ENCODE measurements around the gene ISG15. TPM values are rescaled to one million over a fixed set of nuclear protein-coding genes. Genes with fewer than 3 reads are reported as not detected.

The ISG15 gene
- total and polyA plus RNA-seq, 7 donors = 49.4 to 357 (median 78.7) TPM

DNA sequence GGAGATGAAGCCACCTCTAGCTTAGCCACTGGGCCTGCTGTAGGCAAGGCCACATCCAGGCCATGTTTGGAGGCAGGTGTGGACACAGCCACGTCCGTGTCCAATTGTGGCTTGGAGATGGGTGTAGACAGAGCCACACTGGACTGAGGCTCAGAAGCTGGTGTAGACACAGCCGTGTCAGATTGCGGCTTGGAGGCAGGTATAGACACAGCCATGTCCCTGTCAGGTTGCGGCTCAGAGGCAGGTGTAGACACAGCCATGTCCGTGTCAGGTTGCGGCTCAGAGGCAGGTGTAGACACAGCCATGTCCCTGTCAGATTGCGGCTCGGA is 33.6 kb upstream of the ISG15 start:
- peaks cover 0 to 16% (median 13%) of the 10 kb centered on the region in 4 donors for H3K4me1 ChIP-seq
- no peaks in the 10 kb centered on the region for H3K36me3 ChIP-seq
- H3K4me3 ChIP-seq = no peak overlapping the region
- TF ChIP-seq, protein P1, sequence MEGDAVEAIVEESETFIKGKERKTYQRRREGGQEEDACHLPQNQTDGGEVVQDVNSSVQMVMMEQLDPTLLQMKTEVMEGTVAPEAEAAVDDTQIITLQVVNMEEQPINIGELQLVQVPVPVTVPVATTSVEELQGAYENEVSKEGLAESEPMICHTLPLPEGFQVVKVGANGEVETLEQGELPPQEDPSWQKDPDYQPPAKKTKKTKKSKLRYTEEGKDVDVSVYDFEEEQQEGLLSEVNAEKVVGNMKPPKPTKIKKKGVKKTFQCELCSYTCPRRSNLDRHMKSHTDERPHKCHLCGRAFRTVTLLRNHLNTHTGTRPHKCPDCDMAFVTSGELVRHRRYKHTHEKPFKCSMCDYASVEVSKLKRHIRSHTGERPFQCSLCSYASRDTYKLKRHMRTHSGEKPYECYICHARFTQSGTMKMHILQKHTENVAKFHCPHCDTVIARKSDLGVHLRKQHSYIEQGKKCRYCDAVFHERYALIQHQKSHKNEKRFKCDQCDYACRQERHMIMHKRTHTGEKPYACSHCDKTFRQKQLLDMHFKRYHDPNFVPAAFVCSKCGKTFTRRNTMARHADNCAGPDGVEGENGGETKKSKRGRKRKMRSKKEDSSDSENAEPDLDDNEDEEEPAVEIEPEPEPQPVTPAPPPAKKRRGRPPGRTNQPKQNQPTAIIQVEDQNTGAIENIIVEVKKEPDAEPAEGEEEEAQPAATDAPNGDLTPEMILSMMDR (IDR thresholded peaks at IDR 0.05) = no peak
- TF ChIP-seq POLR2A (IDR thresholded peaks at IDR 0.05) = no peak
- no peak for TF ChIP-seq POLR2AphosphoS5 (IDR thresholded peaks at IDR 0.05)
- no peak for TF ChIP-seq EP300 (IDR thresholded peaks at IDR 0.05)
- H3K27ac ChIP-seq = no peak overlapping the region
- 84 to 93% methylated on average over 9 of the region's 9 CpGs for WGBS, 2 donors
- H3K27me3 ChIP-seq = peaks cover 4 to 47% (median 20%) of the 10 kb centered on the region in 3 donors
- intact Hi-C loops (cut with DNase I) = loop anchor here (5.0 kb wide), 1 partner anchor 77 kb away; no protein-coding TSS in a partner anchor
- no peaks in the 10 kb centered on the region for H3K9me3 ChIP-seq
- no peak for DNase-seq

DNA sequence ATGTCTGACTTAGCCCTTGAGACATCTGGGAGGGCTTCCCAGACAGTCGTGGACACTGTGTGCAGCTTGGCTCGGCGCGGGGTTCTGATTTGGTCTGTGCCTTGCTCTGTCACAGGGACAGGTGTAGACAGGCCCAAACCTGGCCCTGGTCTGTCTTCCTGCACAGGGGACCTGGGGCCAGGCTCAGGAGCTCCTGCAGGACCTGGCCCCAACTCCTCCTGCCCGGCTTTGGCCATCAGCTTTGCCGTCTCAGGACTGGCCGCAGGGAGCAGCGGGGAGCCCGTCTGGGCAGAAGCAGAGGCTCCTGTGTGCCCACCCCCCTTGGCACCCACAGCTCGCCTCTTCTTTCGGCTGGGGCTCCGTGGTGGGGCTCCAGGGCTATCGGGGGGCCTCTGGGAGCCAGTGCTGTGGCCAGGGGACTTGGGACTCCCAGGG is 33.1 kb upstream of the ISG15 start:
- no peak for DNase-seq
- Histone ChIP-seq H3K27ac (no peak overlapping the region), H3K36me3 (no peaks in the 10 kb centered on the region), H3K4me3 (no peak overlapping the region), H3K9me3 (no peaks in the 10 kb centered on the region), H3K4me1 (peaks cover 0 to 16% (median 13%) of the 10 kb centered on the region in 4 donors), H3K27me3 (peaks cover 4 to 45% (median 20%) of the 10 kb centered on the region in 3 donors)
- intact Hi-C loops (cut with DNase I) = no loop called here
- WGBS, 2 donors = 71 to 82% methylated on average over 13 of the region's 13 CpGs
- TF ChIP-seq, protein P1 (IDR thresholded peaks at IDR 0.05) = no peak
- TF ChIP-seq POLR2AphosphoS5 (IDR thresholded peaks at IDR 0.05) (no peak), POLR2A (IDR thresholded peaks at IDR 0.05) (no peak), EP300 (IDR thresholded peaks at IDR 0.05) (no peak)

- Histone ChIP-seq H3K4me3 (no peak overlapping the region), H3K4me1 (peaks cover 0 to 12% (median 10%) of the 10 kb centered on the region in 4 donors), H3K27me3 (peaks cover 0 to 38% (median 14%) of the 10 kb centered on the region in 3 donors), H3K36me3 (no peaks in the 10 kb centered on the region), H3K27ac (no peak overlapping the region), H3K9me3 (no peaks in the 10 kb centered on the region)
- intact Hi-C loops (cut with DNase I) = no loop called here
- WGBS, 2 donors = 58 to 75% methylated on average over 35 of the region's 35 CpGs
- TF ChIP-seq, protein P1 (IDR thresholded peaks at IDR 0.05) = no peak
- TF ChIP-seq POLR2A (IDR thresholded peaks at IDR 0.05) = no peak
- TF ChIP-seq EP300 (IDR thresholded peaks at IDR 0.05) = no peak
- TF ChIP-seq POLR2AphosphoS5 (IDR thresholded peaks at IDR 0.05) = no peak
- no peak for DNase-seq
These were observed 32.5 kb upstream of the ISG15 start for GRCh38 chr1:980602-981395.

GRCh38 chr1:981491-981954 is 31.8 kb upstream of the ISG15 start:
- TF ChIP-seq, protein P1 (IDR thresholded peaks at IDR 0.05) = no peak
- TF ChIP-seq POLR2A (IDR thresholded peaks at IDR 0.05) (no peak), EP300 (IDR thresholded peaks at IDR 0.05) (no peak), POLR2AphosphoS5 (IDR thresholded peaks at IDR 0.05) (no peak)
- Histone ChIP-seq H3K27me3 (peaks cover 0 to 32% (median 13%) of the 10 kb centered on the region in 3 donors), H3K4me3 (no peak overlapping the region), H3K36me3 (no peaks in the 10 kb centered on the region), H3K27ac (no peak overlapping the region), H3K9me3 (no peaks in the 10 kb centered on the region), H3K4me1 (peaks cover 0 to 6% (median 3%) of the 10 kb centered on the region in 4 donors)
- intact Hi-C loops (cut with DNase I) = no loop called here
- no peak for DNase-seq
- 56 to 73% methylated on average over 21 of the region's 21 CpGs for WGBS, 2 donors
